A549 (cell line): ENCODE data around the gene IRF2BPL. TPM values are rescaled to one million over a fixed set of nuclear protein-coding genes. Genes with fewer than 3 reads are reported as not detected.
A peak's percentile ranks its signal among the peaks of the same experiment; 100 is the strongest.

Source experiments
- ATAC-seq, 2 experiments: fragments of 200-7000 bp in 1 of 2; fragments of >200 bp in 1 of 2; cut with Nextera tagmentation in 1 of 2; cut with Tn5 transposase in 1 of 2; 3 replicates each; pipeline versions ENCODE4 v1.8.0 to v1.9.1; 2018 to 2020; ENCODE audit warnings: mild to moderate bottlenecking in 1 of 2, moderate library complexity in 1 of 2
- CTCF ChIA-PET: fragments of 300-600 bp; sonication (Branson Sonifier 250); formaldehyde crosslinking; extraction: SDS; loops from one replicate; lab custom pipeline; 2021; ENCODE audit warnings: antibody characterized with exemption, inconsistent platforms; lab: Yijun Ruan, JAX
- POLR2A ChIA-PET: fragments of 350-600 bp; formaldehyde crosslinking; extraction: SDS; loops from one replicate; lab custom pipeline; 2021; ENCODE audit warnings: antibody characterized with exemption, inconsistent platforms; lab: Yijun Ruan, JAX
- DNase-seq, 2 experiments: peaks; one replicate each; pipeline versions ENCODE4 v3.0.0 to v3.0.0-alpha.2; 2011 to 2016; ENCODE audit warnings: low read depth in 1 of 2, low spot score in 1 of 2
- FAIRE-seq: peaks from 2 replicates; lab custom pipeline; 2011; peaks lifted over from hg19 to GRCh38; lab: Jason Lieb, UNC
- H3K27ac ChIP-seq, 2 experiments: fragments of >200 bp; sonication (Bioruptor Twin); formaldehyde crosslinking; 3 replicates each; pipeline ENCODE4 v1.5.1; 2016 to 2017
- H3K4me1 ChIP-seq: fragments of >200 bp; sonication (Bioruptor Twin); formaldehyde crosslinking; 3 replicates; pipeline ENCODE4 v1.6.1; 2016
- H3K4me2 ChIP-seq: fragments of >200 bp; sonication (Bioruptor Twin); formaldehyde crosslinking; 3 replicates; pipeline ENCODE4 v1.6.1; 2016
- H3K4me3 ChIP-seq: fragments of >200 bp; sonication (Bioruptor Twin); formaldehyde crosslinking; 3 replicates; pipeline ENCODE4 v1.5.1; 2016
- H3K9me3 ChIP-seq: fragments of >200 bp; sonication (Bioruptor Twin); formaldehyde crosslinking; 3 replicates; pipeline ENCODE4 v1.6.1; 2016
- CHD2 ChIP-seq: fragments of 150-350 bp; IDR thresholded peaks from 2 replicates; pipeline ENCODE4 v1.6.1; 2014; ENCODE audit warnings: low read length; ENCODE audit not compliant: partially characterized antibody
- EHF ChIP-seq: fragments of 250-450 bp; sonication (Bioruptor Pico); IDR thresholded peaks from 2 replicates; pipeline ENCODE4 v1.5.0; 2020; ENCODE audit warnings: mild to moderate bottlenecking
- FOXS1 ChIP-seq: fragments of 250-450 bp; sonication (Bioruptor Pico); IDR thresholded peaks from 2 replicates; pipeline ENCODE4 v1.5.0; 2020; ENCODE audit warnings: mild to moderate bottlenecking, moderate library complexity
- HDAC2 ChIP-seq: fragments of 200-600 bp; sonication (generic); IDR thresholded peaks from 2 replicates; pipeline ENCODE4 v1.6.1; 2016
- HOXA7 ChIP-seq: fragments of 250-450 bp; sonication (Bioruptor Pico); IDR thresholded peaks from 2 replicates; pipeline ENCODE4 v1.5.0; 2020; ENCODE audit warnings: mild to moderate bottlenecking, moderate library complexity
- HOXB13 ChIP-seq: fragments of 250-450 bp; sonication (Bioruptor Pico); IDR thresholded peaks from 2 replicates; pipeline ENCODE4 v1.5.0; 2020; ENCODE audit warnings: low read depth, mild to moderate bottlenecking, moderate library complexity
- JUN ChIP-seq, 2 experiments: fragments of >200 bp; sonication (Bioruptor Twin); formaldehyde crosslinking; IDR thresholded peaks; 2 replicates in 1 of 2; 3 replicates in 1 of 2; pipeline ENCODE4 v1.6.1; 2016 to 2017
- KDM1A ChIP-seq: fragments of 200-600 bp; sonication (generic); IDR thresholded peaks from 2 replicates; pipeline ENCODE4 v1.6.1; 2016; ENCODE audit warnings: low read depth, mild to moderate bottlenecking
- KDM5A ChIP-seq: fragments of 200-600 bp; sonication (generic); IDR thresholded peaks from 2 replicates; pipeline ENCODE4 v1.6.1; 2016; ENCODE audit warnings: antibody characterized with exemption, mild to moderate bottlenecking
- MAFK ChIP-seq: fragments of 450-650 bp; IDR thresholded peaks from 2 replicates; pipeline ENCODE4 v1.6.1; 2014; ENCODE audit not compliant: partially characterized antibody
- MAZ ChIP-seq: fragments of 150-350 bp; IDR thresholded peaks from 2 replicates; pipeline ENCODE4 v1.6.1; 2014; ENCODE audit warnings: antibody characterized with exemption, low read depth, low read length, borderline replicate concordance
- RARB ChIP-seq: fragments of 250-450 bp; sonication (Bioruptor Pico); IDR thresholded peaks from 2 replicates; pipeline ENCODE4 v1.8.0; 2021; ENCODE audit warnings: mild to moderate bottlenecking, moderate library complexity
- RNF2 ChIP-seq: fragments of 200-600 bp; sonication (generic); IDR thresholded peaks from 2 replicates; pipeline ENCODE4 v1.6.1; 2016; ENCODE audit warnings: low read depth, mild to moderate bottlenecking, antibody characterized with exemption, moderate library complexity, borderline replicate concordance
- SREBF2 ChIP-seq: fragments of 450-650 bp; IDR thresholded peaks from 2 replicates; pipeline ENCODE4 v1.6.1; 2014; ENCODE audit warnings: mild to moderate bottlenecking, moderate library complexity
- WGBS: methylation state at CpG from one replicate; pipeline ENCODE4 v1.1.6; 2017; ENCODE audit errors: missing lambda C conversion rate; 5-methylcytosine and 5-hydroxymethylcytosine counted together
- polyA plus RNA-seq, 4 experiments: library from polyadenylated mRNA; depleted of rRNA in 3 of 4; stranded (reverse); fragments of >200 nt; fragmentation: RNase III in 1 of 4; extraction: RNeasy Plus Mini Kit Qiagen cat#74134 plus additional on column Dnase treatment in 1 of 4; gene quantifications; 2 replicates in 3 of 4; 3 replicates in 1 of 4; pipeline ENCODE4 v1.2.3, GENCODE V29; 2011 to 2017
- TF ChIP-seq, protein P1 (sequence below): IDR thresholded peaks from 2 replicates; pipeline ENCODE4 v1.6.1; 2012
- TF ChIP-seq, protein P2 (sequence below): fragments of 200-600 bp; sonication (generic); IDR thresholded peaks from 2 replicates; pipeline ENCODE4 v1.6.1; 2016; ENCODE audit warnings: antibody characterized with exemption, mild to moderate bottlenecking, moderate library complexity

IRF2BPL gene
- polyA plus RNA-seq, 2 of the 4 experiments (the other 2 are of a cell fraction), result 18.1 to 28.3 TPM

DNA sequence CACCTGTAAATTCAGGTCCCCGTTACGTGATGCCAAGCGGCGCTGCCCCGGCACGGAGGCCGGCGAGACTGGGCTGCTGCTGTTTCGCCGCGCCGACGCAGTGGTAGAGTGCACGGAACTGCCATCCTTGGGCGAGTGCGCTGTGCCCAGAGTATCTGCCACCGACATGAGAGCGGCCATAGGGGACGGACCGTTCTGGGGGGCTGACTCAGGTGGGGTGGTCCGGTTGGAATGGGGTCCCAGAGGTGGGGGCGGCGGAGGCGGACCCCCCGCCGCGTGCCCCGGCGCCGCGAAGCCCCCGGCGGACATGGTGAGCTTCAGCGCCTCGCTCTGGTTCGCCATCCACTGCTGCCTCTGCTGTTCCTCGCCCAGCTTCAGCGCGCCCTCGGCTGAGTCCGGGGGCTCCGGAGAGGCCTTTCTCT is 2.8 kb downstream of the IRF2BPL start:
- FAIRE-seq (no peak), DNase-seq (peak in 1 of 2 experiments; percentile 50), ATAC-seq (peak in 1 of 2 experiments; percentile 6; a peak in 2 of 6 replicates)
- peak; percentile 59; the same call in 1 of the 2 replicates for TF ChIP-seq RNF2
- TF ChIP-seq FOXS1 (CRISPR knock-in tag), result no peak
- WGBS, result under 1% methylated on average over 23 of the region's 42 CpGs
- peak overlapping the region; percentile 78 for H3K4me3 ChIP-seq
- H3K27ac ChIP-seq, result peak overlapping the region; percentile 95 to 99
- ChIA-PET CTCF (interaction anchor here (0.9 to 28.2 kb wide), 18 partner anchors 11 to 151 kb away, joined by 3 to 481 read pairs (median 10); no protein-coding TSS in a partner anchor), POLR2A (interaction anchor here (1.5 to 8.4 kb wide), 8 partner anchors 8 to 107 kb away, joined by 5 to 78 read pairs (median 19); no protein-coding TSS in a partner anchor)
- H3K9me3 ChIP-seq, result no peaks in the 10 kb centered on the region
- peaks cover 48% of the 10 kb centered on the region for H3K4me1 ChIP-seq
- peak overlapping the region; percentile 98 for H3K4me2 ChIP-seq

DNA sequence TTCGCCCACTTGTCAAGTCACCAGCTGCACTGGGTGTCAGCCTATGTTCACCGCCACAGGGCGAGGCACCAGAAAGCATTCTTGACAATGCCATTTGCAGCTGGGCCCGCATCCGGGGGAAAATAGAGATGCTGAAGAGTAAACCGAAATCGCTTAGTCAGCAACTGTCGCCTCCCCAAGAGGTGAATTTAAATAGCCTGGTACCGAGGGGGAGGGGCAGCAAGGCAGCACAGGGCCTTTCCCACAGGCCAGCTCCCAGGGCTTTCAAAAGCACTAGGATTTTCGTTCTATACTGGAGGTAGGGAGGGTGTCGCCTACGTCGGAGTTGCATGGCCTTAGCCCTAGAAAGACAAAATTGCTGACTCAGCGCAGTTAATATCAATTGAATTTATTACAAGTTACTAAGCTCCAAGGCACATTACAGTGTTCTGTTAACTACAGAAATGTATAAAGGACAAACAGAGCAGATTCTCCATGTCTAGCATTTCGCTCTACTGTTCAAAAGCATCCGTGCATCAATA is 4.3 kb downstream of the IRF2BPL start:
- DNase-seq (peak in 1 of 2 experiments; percentile 80), ATAC-seq (no peak), FAIRE-seq (no peak)
- CTCF ChIA-PET, result interaction anchor here (0.8 to 28.2 kb wide), 17 partner anchors 14 to 152 kb away, joined by 3 to 481 read pairs (median 8); no protein-coding TSS in a partner anchor
- TF ChIP-seq, protein P1, sequence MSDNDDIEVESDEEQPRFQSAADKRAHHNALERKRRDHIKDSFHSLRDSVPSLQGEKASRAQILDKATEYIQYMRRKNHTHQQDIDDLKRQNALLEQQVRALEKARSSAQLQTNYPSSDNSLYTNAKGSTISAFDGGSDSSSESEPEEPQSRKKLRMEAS, result 0 out of 2 replicates have a peak, but pooled peaks have one; percentile 29
- TF ChIP-seq CHD2 (no peak), MAFK (peak; percentile 100), KDM1A (no peak), RARB (CRISPR knock-in tag) (0 out of 2 replicates have a peak, but pooled peaks have one; percentile 35), EHF (no peak), SREBF2 (no peak), HOXA7 (CRISPR knock-in tag) (peak; percentile 21; the same call in 1 of the 2 replicates), KDM5A (no peak), HDAC2 (no peak), HOXB13 (CRISPR knock-in tag) (0 out of 2 replicates have a peak, but pooled peaks have one; percentile 4), JUN (IDR thresholded peaks at IDR 0.05) (peak in 1 of 2 experiments; percentile 57; a peak in 2 of 5 replicates), MAZ (no peak)
- TF ChIP-seq, protein P2, sequence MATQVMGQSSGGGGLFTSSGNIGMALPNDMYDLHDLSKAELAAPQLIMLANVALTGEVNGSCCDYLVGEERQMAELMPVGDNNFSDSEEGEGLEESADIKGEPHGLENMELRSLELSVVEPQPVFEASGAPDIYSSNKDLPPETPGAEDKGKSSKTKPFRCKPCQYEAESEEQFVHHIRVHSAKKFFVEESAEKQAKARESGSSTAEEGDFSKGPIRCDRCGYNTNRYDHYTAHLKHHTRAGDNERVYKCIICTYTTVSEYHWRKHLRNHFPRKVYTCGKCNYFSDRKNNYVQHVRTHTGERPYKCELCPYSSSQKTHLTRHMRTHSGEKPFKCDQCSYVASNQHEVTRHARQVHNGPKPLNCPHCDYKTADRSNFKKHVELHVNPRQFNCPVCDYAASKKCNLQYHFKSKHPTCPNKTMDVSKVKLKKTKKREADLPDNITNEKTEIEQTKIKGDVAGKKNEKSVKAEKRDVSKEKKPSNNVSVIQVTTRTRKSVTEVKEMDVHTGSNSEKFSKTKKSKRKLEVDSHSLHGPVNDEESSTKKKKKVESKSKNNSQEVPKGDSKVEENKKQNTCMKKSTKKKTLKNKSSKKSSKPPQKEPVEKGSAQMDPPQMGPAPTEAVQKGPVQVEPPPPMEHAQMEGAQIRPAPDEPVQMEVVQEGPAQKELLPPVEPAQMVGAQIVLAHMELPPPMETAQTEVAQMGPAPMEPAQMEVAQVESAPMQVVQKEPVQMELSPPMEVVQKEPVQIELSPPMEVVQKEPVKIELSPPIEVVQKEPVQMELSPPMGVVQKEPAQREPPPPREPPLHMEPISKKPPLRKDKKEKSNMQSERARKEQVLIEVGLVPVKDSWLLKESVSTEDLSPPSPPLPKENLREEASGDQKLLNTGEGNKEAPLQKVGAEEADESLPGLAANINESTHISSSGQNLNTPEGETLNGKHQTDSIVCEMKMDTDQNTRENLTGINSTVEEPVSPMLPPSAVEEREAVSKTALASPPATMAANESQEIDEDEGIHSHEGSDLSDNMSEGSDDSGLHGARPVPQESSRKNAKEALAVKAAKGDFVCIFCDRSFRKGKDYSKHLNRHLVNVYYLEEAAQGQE, result no peak
- H3K9me3 ChIP-seq, result no peaks in the 10 kb centered on the region
- POLR2A ChIA-PET, result interaction anchor here (0.6 to 8.4 kb wide), 11 partner anchors 10 to 1627 kb away, joined by 3 to 78 read pairs (median 6); no protein-coding TSS in a partner anchor
- peak overlapping the region; percentile 78 for H3K4me3 ChIP-seq
- H3K4me1 ChIP-seq, result peaks cover 33% of the 10 kb centered on the region
- peak overlapping the region; percentile 98 for H3K4me2 ChIP-seq
- peak overlapping the region; percentile 95 to 99 for H3K27ac ChIP-seq
- WGBS, result 22% methylated on average over 16 of the region's 16 CpGs
